ENCODE data around the gene COG8. TPM values are rescaled to one million over a fixed set of nuclear protein-coding genes. Genes with fewer than 3 reads are reported as not detected.

COG8 gene
- total RNA-seq, 1 donor, result 34.0 TPM

DNA sequence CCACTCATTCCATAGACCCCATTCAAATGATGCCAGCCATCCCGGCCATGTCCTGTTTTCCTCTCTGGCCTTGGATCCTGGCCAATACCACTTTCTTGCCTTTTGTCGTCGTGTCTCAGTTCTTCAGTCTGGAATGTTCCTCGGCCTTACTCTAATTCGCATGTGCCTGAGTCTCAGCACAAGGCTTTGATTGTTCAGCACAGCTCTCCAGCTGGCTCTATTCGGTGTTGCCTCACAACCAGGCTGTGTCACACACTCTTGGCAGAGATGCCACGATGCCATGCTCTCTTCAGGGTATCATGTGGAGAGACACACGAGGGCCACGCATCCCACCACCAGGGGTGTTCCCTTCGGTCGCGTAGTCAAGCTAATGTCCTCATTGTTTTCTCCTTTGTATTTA, 30.0 kb downstream of the COG8 start:
- no peak overlapping the region for H2AFZ ChIP-seq (ENCODE audit: low read length)
- no peak overlapping the region for H3K4me2 ChIP-seq (ENCODE audit: insufficient read depth, low read length)
- no peaks in the 10 kb centered on the region for H3K27me3 ChIP-seq (ENCODE audit: insufficient read depth, low read length)
- H3K9me3 ChIP-seq (ENCODE audit: low read depth, low read length), result no peaks in the 10 kb centered on the region
- peaks cover 16% of the 10 kb centered on the region for H4K20me1 ChIP-seq (ENCODE audit: insufficient read depth, low read length)
- H3K4me1 ChIP-seq (ENCODE audit: insufficient read depth, low read length), result peaks cover 6% of the 10 kb centered on the region
- peaks cover 31% of the 10 kb centered on the region for H3K79me2 ChIP-seq (ENCODE audit: insufficient read depth, low read length)
- peaks cover 5% of the 10 kb centered on the region for H3K36me3 ChIP-seq (ENCODE audit: insufficient read depth, low read length)
- TF ChIP-seq, protein P1, sequence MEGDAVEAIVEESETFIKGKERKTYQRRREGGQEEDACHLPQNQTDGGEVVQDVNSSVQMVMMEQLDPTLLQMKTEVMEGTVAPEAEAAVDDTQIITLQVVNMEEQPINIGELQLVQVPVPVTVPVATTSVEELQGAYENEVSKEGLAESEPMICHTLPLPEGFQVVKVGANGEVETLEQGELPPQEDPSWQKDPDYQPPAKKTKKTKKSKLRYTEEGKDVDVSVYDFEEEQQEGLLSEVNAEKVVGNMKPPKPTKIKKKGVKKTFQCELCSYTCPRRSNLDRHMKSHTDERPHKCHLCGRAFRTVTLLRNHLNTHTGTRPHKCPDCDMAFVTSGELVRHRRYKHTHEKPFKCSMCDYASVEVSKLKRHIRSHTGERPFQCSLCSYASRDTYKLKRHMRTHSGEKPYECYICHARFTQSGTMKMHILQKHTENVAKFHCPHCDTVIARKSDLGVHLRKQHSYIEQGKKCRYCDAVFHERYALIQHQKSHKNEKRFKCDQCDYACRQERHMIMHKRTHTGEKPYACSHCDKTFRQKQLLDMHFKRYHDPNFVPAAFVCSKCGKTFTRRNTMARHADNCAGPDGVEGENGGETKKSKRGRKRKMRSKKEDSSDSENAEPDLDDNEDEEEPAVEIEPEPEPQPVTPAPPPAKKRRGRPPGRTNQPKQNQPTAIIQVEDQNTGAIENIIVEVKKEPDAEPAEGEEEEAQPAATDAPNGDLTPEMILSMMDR (IDR thresholded peaks at IDR 0.05; ENCODE audit: extremely low read depth, low read depth, low read length), result no peak
- H3K27ac ChIP-seq (ENCODE audit: low read depth, low read length), result no peak overlapping the region
- H3K4me3 ChIP-seq (ENCODE audit: insufficient read depth, low read length), result no peak overlapping the region
- DNase-seq (ENCODE audit: insufficient read length, low spot score, missing footprints), result no peak

DNA sequence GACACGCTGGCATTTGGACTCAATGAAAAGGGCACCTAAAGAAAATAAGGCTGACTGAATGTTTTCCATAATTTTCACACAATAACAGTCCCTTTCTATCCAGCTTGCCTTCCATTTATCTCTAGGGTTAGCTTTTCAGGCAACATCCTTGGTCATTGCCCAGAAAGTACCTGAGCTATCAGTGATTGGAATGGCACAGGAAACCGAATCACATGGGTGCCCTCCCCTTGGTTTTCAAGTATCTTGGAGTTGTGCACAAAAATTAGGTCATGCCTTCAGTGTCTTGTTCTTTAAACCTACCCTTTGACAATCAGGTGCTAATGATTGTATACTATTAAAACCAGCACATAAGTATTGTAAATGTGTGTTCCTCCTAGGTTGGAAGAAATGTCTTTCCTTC, 31.5 kb downstream of the COG8 start:
- Histone ChIP-seq H3K36me3 (ENCODE audit: insufficient read depth, low read length) (peaks cover 4% of the 10 kb centered on the region), H3K27me3 (ENCODE audit: insufficient read depth, low read length) (no peaks in the 10 kb centered on the region), H3K4me3 (ENCODE audit: insufficient read depth, low read length) (no peak overlapping the region), H3K9me3 (ENCODE audit: low read depth, low read length) (no peaks in the 10 kb centered on the region), H2AFZ (ENCODE audit: low read length) (no peak overlapping the region), H3K4me1 (ENCODE audit: insufficient read depth, low read length) (peaks cover 6% of the 10 kb centered on the region), H3K79me2 (ENCODE audit: insufficient read depth, low read length) (peaks cover 16% of the 10 kb centered on the region), H3K4me2 (ENCODE audit: insufficient read depth, low read length) (no peak overlapping the region), H4K20me1 (ENCODE audit: insufficient read depth, low read length) (peaks cover 7% of the 10 kb centered on the region), H3K27ac (ENCODE audit: low read depth, low read length) (no peak overlapping the region)
- no peak for DNase-seq (ENCODE audit: insufficient read length, low spot score, missing footprints)
- TF ChIP-seq, protein P1 (IDR thresholded peaks at IDR 0.05; ENCODE audit: extremely low read depth, low read depth, low read length), result no peak

DNA sequence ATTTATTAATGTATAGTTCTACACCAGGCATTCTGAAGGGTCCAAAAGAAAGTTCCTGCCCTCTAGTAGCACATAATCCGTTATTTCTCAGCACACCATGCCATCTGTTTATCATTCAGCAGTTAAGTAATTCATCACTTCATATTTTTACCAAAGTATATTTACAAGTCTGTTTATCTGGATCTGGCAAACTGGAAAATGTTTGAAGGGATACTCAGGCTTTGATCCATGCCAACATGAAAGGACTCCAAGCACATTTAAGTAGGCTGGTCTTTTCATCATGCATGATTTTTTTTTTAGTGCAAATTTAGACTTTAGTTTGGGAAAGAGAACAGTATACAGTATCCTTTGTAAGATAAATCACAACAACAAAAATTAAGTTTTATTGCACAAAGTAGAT, 32.3 kb downstream of the COG8 start:
- H3K4me2 ChIP-seq (ENCODE audit: insufficient read depth, low read length), result no peak overlapping the region
- no peaks in the 10 kb centered on the region for H3K9me3 ChIP-seq (ENCODE audit: low read depth, low read length)
- H3K27me3 ChIP-seq (ENCODE audit: insufficient read depth, low read length), result no peaks in the 10 kb centered on the region
- H3K27ac ChIP-seq (ENCODE audit: low read depth, low read length), result no peak overlapping the region
- DNase-seq (ENCODE audit: insufficient read length, low spot score, missing footprints), result no peak
- peaks cover 3% of the 10 kb centered on the region for H3K4me1 ChIP-seq (ENCODE audit: insufficient read depth, low read length)
- TF ChIP-seq, protein P1 (IDR thresholded peaks at IDR 0.05; ENCODE audit: extremely low read depth, low read depth, low read length), result no peak
- no peak overlapping the region for H3K4me3 ChIP-seq (ENCODE audit: insufficient read depth, low read length)
- H3K36me3 ChIP-seq (ENCODE audit: insufficient read depth, low read length), result peaks cover 4% of the 10 kb centered on the region
- no peak overlapping the region for H2AFZ ChIP-seq (ENCODE audit: low read length)
- H4K20me1 ChIP-seq (ENCODE audit: insufficient read depth, low read length), result peaks cover 4% of the 10 kb centered on the region
- peaks cover 9% of the 10 kb centered on the region for H3K79me2 ChIP-seq (ENCODE audit: insufficient read depth, low read length)

DNA sequence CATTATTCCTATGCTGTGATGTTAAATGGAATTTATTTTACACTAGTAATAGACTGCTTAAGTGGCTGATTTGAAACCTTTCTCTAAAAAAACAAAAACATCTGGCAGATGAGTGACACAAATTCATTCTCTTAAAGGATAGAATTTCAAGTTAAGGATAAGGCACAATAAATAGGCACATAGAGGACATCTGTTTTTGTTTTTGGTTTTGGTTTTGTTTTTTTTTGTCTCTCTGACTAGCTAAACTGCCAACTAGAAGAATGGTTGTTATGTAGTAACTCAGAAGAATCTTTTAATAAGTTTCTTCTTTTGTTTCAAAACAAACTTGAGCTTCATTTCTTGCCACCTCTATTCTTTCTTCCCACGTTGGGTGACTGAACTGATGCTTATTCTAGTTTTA, 33.3 kb downstream of the COG8 start:
- TF ChIP-seq, protein P1 (IDR thresholded peaks at IDR 0.05; ENCODE audit: extremely low read depth, low read depth, low read length), result no peak
- Histone ChIP-seq H3K27ac (ENCODE audit: low read depth, low read length) (no peak overlapping the region), H3K4me3 (ENCODE audit: insufficient read depth, low read length) (no peak overlapping the region), H3K79me2 (ENCODE audit: insufficient read depth, low read length) (no peaks in the 10 kb centered on the region), H2AFZ (ENCODE audit: low read length) (no peak overlapping the region), H3K27me3 (ENCODE audit: insufficient read depth, low read length) (no peaks in the 10 kb centered on the region), H3K4me2 (ENCODE audit: insufficient read depth, low read length) (no peak overlapping the region), H3K36me3 (ENCODE audit: insufficient read depth, low read length) (peaks cover 12% of the 10 kb centered on the region), H3K4me1 (ENCODE audit: insufficient read depth, low read length) (no peaks in the 10 kb centered on the region), H3K9me3 (ENCODE audit: low read depth, low read length) (no peaks in the 10 kb centered on the region), H4K20me1 (ENCODE audit: insufficient read depth, low read length) (no peaks in the 10 kb centered on the region)
- DNase-seq (ENCODE audit: insufficient read length, low spot score, missing footprints), result no peak
